HG03442 (cell line): Measurements from ENCODE around the gene TTC12.

ENCODE experiments used
- ATAC-seq: cut with Tn5 transposase; IDR thresholded peaks from one replicate; pipeline ENCODE4 v1.9.1; 2021; ENCODE audit warnings: mild to moderate bottlenecking, moderate library complexity; ENCODE audit not compliant: unreplicated experiment

TTC12 gene

GRCh38 chr11:113319085-113319484 lies 4.7 kb downstream of the TTC12 start:
- ATAC-seq: no peak

- no peak for ATAC-seq
Measured at GRCh38 chr11:113322158-113322557, 7.8 kb downstream of the TTC12 start.

GRCh38 chr11:113324250-113324649 lies 9.9 kb downstream of the TTC12 start:
- ATAC-seq: no peak

- ATAC-seq: no peak
Measured at GRCh38 chr11:113329725-113330124, 15.3 kb downstream of the TTC12 start.

GRCh38 chr11:113331441-113331840 lies 17.1 kb downstream of the TTC12 start:
- no peak for ATAC-seq

- no peak for ATAC-seq
Measured at GRCh38 chr11:113332023-113332422, 17.6 kb downstream of the TTC12 start.

- ATAC-seq: no peak
Measured at GRCh38 chr11:113332638-113333329, 18.4 kb downstream of the TTC12 start.

- peak; percentile 56 for ATAC-seq
Measured at GRCh38 chr11:113334183-113334582, 19.8 kb downstream of the TTC12 start.

GRCh38 chr11:113338730-113339129 lies 24.3 kb downstream of the TTC12 start:
- no peak for ATAC-seq

- no peak for ATAC-seq
Measured at GRCh38 chr11:113339929-113340589, 25.7 kb downstream of the TTC12 start.

- ATAC-seq: no peak
Measured at GRCh38 chr11:113341388-113342165, 27.2 kb downstream of the TTC12 start.

- no peak for ATAC-seq
Measured at GRCh38 chr11:113345978-113346377, 31.6 kb downstream of the TTC12 start.

GRCh38 chr11:113349528-113349927 lies 35.1 kb downstream of the TTC12 start:
- ATAC-seq: no peak

- ATAC-seq: no peak
Measured at GRCh38 chr11:113350336-113351067, 36.1 kb downstream of the TTC12 start.

- ATAC-seq: no peak
Measured at GRCh38 chr11:113351068-113351450, 36.7 kb downstream of the TTC12 start.

- ATAC-seq: no peak
Measured at GRCh38 chr11:113351480-113351879, 37.1 kb downstream of the TTC12 start.

GRCh38 chr11:113356203-113356602 lies 41.8 kb downstream of the TTC12 start:
- no peak for ATAC-seq

GRCh38 chr11:113363406-113363805 lies 49.0 kb downstream of the TTC12 start:
- no peak for ATAC-seq

- ATAC-seq: no peak
Measured at GRCh38 chr11:113363996-113364641, 49.7 kb downstream of the TTC12 start.

GRCh38 chr11:113365895-113366294 lies 51.5 kb downstream of the TTC12 start:
- no peak for ATAC-seq

- ATAC-seq: no peak
Measured at GRCh38 chr11:113369411-113369810, 55.0 kb downstream of the TTC12 start.
